HK-2 (cell line): Measurements from ENCODE around the gene TSPAN12.
"Not testable (repeated sequence)": the region's sequence is repeated elsewhere in the genome, so short reads cannot be mapped to it uniquely, and the experiment has no call there.

Source experiments
- DNase-seq: peaks from one replicate; pipeline ENCODE4 v3.0.0-alpha.2; 2018; ENCODE audit not compliant: unreplicated experiment

The TSPAN12 gene, protein sequence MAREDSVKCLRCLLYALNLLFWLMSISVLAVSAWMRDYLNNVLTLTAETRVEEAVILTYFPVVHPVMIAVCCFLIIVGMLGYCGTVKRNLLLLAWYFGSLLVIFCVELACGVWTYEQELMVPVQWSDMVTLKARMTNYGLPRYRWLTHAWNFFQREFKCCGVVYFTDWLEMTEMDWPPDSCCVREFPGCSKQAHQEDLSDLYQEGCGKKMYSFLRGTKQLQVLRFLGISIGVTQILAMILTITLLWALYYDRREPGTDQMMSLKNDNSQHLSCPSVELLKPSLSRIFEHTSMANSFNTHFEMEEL

GRCh38 chr7:120857588-120858573, at the start of gene TSPAN12:
Gene TSPAN12 (minus strand): TSS chr7:120858144. CDS start chr7:120856763, 1,381 bp downstream.
- peak; percentile 82 for DNase-seq

- no peak for DNase-seq
These were observed 41.0 kb upstream of the TSPAN12 start for GRCh38 chr7:120898715-120899499.

DNA sequence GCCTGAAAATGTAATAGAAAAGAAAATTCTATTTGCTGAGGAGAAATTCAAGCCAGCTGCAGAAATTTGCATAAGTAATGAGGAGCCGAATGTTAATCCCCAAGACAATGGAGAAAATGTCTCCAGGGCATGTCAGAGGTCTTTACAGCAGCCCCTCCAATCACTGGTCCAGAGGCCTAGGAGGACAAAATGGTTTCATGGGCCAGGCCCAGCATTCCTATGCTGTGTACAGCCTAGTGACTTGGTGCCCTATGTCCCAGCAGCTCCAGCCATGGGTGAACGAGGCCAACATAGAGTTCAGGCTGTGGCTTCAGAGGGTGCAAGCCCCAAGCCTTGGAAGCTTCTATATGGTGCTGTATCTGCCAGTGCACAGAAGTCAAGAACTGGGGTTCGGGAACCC, 37.3 kb upstream of the TSPAN12 start:
- DNase-seq: not testable (repeated sequence)

- DNase-seq: not testable (repeated sequence)
These were observed 27.7 kb upstream of the TSPAN12 start for GRCh38 chr7:120885602-120886001.

DNA sequence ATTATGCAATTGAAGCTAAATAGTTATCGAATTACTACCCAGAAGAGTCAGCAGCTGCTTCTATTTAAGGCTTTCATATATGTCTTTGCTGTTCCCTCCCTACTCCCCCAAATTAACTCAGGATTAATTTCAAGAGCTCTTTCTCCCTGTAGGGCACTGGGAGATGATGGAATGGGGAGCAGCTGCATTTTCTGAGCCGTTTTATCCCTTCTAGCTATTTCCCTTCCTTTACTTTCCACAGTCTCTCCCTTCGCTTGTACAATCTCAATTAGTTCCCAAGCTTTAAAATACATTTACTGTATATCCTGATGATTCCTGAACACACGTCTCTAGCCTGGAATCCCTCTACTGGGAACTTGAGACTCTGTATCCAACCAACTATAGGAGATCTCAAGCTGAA, 19.8 kb upstream of the TSPAN12 start:
- no peak for DNase-seq

GRCh38 chr7:120876922-120877321, 19.0 kb upstream of the TSPAN12 start:
- no peak for DNase-seq

DNA sequence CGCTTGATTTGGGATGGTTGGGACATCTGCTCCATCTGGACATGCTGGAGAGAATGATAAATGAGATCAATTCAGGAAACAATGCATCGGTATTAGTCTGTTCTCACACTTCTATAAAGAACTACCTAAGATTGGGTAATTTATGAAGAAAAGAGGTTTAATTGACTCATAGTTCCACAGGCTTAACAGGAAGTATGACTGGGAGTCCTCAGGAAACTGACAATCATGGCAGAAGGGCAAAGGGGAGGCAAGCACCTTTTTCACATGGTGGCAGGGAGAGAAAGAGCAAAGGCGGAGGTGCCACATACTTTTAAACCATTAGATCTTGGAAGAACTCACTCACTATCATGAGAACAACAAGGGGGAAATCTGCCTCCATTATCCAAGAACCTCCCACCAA, 16.8 kb upstream of the TSPAN12 start:
- no peak for DNase-seq

DNA sequence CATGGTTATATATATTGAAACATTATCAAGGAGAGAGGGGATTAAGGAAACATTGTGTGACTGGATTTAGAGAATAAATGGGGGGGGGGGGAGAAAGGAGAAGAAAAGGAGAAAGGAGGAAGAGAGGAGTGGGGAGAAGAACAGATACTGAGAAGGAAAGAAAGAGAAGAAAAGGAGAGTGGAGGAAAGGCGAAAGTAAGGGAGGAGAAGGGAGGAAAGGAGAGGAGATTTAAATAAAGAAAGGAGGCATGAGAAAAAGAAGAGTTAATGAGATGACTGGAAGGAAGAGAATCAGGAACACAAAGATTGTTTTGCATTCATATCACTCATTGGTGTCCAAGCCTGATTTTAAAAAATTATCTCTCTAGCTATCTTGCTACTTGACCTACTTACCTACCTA, 16.1 kb upstream of the TSPAN12 start:
- DNase-seq: no peak

DNA sequence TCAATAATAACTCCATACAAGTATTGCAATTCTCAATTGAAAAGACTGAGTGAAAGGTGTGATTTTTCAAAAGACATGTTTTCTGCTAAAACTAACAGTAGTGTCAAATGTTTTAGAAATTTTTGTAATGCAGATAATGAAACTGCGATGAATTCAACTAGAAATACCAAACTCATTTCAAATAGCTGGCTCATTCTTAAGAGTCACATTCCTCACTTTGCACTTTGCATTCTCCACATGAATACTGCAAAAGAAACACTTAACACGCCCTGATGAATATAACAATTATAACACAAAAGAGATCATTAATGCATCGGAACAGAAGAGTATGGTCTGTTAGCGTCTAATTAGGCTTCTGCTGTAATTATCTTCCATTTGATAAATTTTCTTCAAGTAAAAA, 15.5 kb upstream of the TSPAN12 start:
- no peak for DNase-seq

- DNase-seq: no peak
These were observed 11.8 kb upstream of the TSPAN12 start for GRCh38 chr7:120869700-120870099.

GRCh38 chr7:120867932-120868331, 10.0 kb upstream of the TSPAN12 start:
- DNase-seq: no peak

DNA sequence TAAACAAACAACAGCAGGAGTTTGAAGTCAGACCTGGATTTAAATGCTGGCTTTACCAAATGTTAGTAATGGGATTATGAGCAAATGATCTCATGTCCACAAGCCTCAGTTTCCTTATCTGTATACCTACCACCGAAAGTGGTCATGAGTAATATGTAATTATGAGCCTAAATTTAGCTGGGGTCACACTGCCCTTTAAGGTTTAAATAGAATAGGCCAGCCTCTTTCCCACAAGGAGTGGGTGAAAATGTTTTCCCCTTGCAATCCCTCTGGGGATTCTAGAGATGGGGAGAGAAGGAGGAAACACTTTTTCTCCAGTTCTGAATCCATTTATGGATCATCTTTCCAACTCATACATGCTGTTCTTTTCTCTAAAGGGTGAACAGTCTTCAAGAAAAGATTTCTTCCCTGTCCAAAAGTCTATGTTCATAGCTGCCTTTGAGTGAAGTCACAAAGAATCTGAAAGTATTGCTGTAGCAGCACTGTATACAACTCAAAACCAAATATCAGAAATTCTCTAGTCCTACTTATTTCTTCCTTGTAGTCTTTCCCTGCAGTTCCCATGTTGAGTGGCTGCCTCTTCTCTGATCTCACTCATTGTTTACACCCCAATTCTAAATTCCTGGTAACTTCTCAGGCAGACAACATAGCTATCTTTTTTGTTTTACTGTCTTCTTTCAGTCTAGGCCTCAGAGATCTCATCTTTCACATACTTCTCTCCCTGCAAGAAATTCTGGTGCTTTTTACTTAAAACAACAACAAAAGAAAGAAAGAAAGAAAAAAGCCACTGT, 7.4 kb upstream of the TSPAN12 start:
- DNase-seq: no peak

GRCh38 chr7:120864141-120864900, 6.4 kb upstream of the TSPAN12 start:
- DNase-seq: no peak

DNA sequence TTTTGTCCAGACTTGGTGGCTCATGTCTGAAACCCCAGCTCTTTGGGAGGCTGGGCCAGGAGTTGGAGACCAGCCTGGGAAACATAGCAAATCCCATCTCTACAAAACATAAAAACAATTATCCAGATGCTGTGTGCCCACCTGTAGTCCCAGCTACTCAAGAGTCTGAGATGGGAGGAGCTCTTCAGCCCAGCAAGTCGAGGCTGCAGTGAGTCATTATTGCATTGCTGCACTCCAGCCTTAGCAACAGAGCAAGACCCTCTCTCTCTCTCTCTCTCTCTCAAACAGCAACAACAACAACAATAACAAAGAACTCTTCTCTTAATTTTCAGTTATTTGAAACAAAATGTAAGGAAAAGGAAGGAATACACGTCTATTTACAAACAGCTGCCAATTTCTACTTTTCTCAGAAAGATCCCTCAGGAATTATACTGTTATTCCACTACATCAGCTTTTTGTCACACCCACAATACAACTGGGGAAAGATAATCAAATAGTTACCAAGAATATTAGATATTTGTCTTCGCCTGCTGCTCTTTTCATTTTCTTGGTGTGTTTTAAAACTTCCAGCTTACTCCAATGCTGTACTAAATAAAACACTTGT, 5.1 kb upstream of the TSPAN12 start:
- DNase-seq: no peak

DNA sequence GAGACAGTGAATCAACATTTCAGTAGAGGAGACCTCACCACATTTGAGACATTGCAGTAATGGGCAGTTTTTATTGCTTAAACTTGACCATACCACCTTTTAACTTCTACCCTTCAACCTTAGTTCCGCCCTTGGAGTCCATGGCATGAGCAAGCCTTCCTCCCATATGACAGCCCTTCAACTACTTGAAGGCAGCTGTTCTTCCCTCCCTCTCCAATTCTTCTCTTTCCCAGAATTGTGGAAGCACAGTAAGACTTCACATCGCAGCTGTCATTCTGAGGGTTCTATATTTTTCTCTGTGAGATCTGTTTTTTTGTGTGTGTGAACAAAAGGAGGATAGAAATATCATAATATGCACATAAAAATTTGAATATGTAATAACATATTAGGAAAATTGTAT, 2.2 kb upstream of the TSPAN12 start:
- DNase-seq: no peak

DNA sequence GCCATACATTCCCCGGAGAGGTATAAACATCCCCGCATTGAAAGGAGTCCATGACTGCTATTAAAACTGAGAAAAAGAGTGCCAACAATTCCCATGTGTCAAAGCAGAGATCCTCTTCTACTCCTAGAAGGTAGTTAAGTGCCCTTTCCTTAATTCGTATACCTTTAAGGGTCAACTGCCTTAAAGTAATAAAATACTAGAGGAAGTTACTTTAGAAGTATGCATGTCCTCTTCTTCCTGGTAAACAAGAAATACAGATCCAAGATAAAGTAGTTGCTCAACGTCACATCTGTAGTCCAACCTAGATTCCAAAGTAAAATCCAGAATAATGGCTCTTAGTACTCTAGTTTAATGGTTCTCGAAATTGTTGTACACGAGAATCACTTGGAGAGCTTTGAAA, 1.5 kb upstream of the TSPAN12 start:
- DNase-seq: no peak

DNA sequence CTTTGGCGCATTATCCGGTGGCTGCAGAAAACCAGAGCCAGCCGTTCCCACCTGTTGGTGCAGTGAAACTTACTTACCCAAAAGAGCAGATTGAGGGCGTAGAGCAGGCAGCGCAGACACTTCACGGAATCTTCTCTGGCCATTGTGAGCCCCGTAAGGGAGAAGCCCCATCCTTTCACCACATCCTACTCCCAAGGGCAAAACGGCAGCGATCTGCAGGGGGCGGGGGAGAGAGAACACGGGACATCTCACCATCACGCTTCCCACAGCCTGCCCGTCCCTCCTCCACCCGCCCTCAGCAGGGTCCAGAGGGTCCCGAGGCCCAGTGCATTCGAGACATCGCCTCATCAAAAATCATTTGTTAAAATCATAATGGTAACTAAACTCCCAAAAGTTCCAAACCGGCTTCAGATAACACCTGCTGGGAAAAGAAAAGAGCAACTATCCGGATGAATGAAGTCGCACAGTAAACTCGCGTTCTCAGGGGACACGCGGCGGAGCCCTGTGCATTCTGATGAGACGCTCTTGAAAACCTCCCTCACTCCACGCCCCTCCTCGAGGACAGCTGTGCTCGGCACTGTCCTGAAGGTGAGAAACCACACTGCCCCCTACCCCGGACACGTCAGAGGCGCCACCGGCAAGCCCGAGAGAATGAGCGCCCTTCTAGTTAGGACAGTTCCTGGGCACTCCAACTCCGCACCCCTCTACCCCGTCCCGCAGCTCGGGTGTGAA, 1.2 kb downstream of the TSPAN12 start:
- peak; percentile 63 for DNase-seq

GRCh38 chr7:120856198-120856597, 1.7 kb downstream of the TSPAN12 start:
- DNase-seq: no peak

- DNase-seq: no peak
These were observed 5.2 kb downstream of the TSPAN12 start for GRCh38 chr7:120852700-120853099.
